Stimulated activated CD8-positive, alpha-beta memory T cell treated with anti-CD3 and anti-CD28 coated beads, Interleukin-7, amount 100 ng/mL, for 4 hours (primary cell): ENCODE results near the gene ZNF346.
A peak's percentile ranks its signal among the peaks of the same experiment; 100 is the strongest.

Source experiments
- DNase-seq, 2 donors: peaks; one replicate each; pipeline ENCODE4 v3.0.0-alpha.2; 2020; ENCODE audit warnings: low read depth in 2 of 2

Gene ZNF346

GRCh38 chr5:177094224-177095087 lies 72.0 kb downstream of the ZNF346 start:
- no peak for DNase-seq

GRCh38 chr5:177095088-177095669 lies 72.7 kb downstream of the ZNF346 start:
- DNase-seq, result no peak

GRCh38 chr5:177096162-177097015 lies 73.9 kb downstream of the ZNF346 start:
- DNase-seq, result no peak

GRCh38 chr5:177097016-177097985 lies 74.8 kb downstream of the ZNF346 start:
- DNase-seq, result no peak

GRCh38 chr5:177098120-177098469 lies 75.6 kb downstream of the ZNF346 start:
- no peak for DNase-seq

GRCh38 chr5:177098470-177099141 lies 76.1 kb downstream of the ZNF346 start:
- DNase-seq, result no peak

- DNase-seq, result no peak
Measured at GRCh38 chr5:177099422-177100093, 77.1 kb downstream of the ZNF346 start.

GRCh38 chr5:177100714-177101121 lies 78.2 kb downstream of the ZNF346 start:
- DNase-seq, result no peak

- DNase-seq, result no peak
Measured at GRCh38 chr5:177103523-177104253, 81.2 kb downstream of the ZNF346 start.

GRCh38 chr5:177105691-177106476 lies 83.4 kb downstream of the ZNF346 start:
- no peak for DNase-seq

GRCh38 chr5:177107159-177107558 lies 84.7 kb downstream of the ZNF346 start:
- DNase-seq, result no peak

GRCh38 chr5:177109810-177110209 lies 87.3 kb downstream of the ZNF346 start:
- DNase-seq, result no peak

- DNase-seq, result peak; percentile 26 to 34
Measured at GRCh38 chr5:177111720-177112394, 89.4 kb downstream of the ZNF346 start.

GRCh38 chr5:177112589-177113220 lies 90.2 kb downstream of the ZNF346 start:
- no peak for DNase-seq

- peak; percentile 54 to 55 for DNase-seq
Measured at GRCh38 chr5:177113566-177114424, 91.3 kb downstream of the ZNF346 start.

- peak; percentile 71 to 77 for DNase-seq
Measured at GRCh38 chr5:177116631-177117373, 94.3 kb downstream of the ZNF346 start.
